GM21423 (cell line): ENCODE data around the gene ADRA2B.
"Not testable (repeated sequence)": the region's sequence is repeated elsewhere in the genome, so short reads cannot be mapped to it uniquely, and the experiment has no call there.

Source experiments
- ATAC-seq: cut with Tn5 transposase; IDR thresholded peaks from one replicate; pipeline ENCODE4 v1.9.1; 2021; ENCODE audit warnings: mild to moderate bottlenecking, moderate library complexity; ENCODE audit not compliant: unreplicated experiment

ADRA2B gene

DNA sequence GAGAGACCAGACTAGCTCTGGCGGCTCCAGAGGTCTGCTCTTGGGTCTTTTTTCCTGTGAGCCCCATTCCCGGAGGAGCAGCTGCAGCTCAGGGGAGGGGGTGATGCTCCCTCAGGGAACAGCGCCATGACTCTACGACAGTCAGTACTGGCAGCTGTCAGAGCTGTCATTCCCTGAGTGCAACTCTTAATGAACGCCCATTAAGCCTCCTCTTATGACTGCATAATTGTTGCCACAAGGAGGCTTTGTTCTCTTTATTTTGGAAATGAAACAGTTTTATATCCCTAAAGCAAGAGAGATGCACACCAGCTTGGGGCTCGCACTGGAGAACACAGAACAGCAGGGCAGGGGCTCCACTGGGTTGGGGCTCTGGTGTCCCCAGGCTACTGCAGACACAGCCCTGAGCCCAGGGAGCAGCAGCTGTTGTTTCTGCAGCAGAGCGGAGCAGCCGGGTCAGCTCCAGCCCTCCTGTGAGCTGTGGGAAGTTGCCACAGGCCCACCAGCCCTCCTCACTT is 44.3 kb downstream of the ADRA2B start:
- ATAC-seq, result not testable (repeated sequence)

DNA sequence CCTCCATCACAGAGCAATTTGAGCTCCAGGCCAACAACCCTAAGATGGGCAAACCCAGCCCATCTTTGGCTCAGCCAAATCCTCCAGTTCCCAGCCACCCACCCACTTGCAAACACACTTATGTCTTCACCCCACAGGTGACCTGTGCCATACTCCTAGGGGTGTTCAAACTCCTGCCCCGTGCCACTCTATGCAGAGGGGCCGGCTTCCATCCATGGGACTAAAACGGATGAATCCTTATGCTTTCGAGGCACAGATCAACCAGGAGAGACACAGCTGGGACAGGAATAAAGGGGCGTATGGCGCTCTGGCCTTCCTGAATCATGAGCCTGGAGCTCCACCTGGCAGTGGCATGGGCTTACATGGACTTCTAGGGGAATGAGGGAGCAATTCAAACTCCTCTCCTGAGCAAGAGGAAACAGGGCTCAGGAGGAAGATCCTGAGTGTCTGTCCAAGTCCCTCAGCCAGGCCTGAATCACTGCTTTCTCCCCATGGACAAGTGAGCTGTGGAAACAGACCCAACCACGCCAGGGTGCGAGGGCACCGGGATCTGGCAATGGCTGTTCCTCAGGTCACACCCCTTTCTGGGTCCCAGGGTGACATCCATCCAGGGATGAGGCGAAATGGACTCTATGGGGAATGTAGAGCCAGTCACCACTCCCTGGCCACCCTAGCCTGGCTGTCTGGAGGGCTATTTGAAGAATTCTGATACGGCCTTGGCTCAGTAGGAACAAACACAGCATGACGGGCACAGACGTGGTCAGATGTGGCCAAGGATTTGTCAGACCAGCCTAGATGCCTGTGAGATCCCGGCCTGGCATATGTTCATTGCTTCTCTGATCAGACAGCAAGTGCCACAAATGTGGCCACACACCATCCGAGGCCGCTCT is 45.0 kb downstream of the ADRA2B start:
- not testable (repeated sequence) for ATAC-seq

DNA sequence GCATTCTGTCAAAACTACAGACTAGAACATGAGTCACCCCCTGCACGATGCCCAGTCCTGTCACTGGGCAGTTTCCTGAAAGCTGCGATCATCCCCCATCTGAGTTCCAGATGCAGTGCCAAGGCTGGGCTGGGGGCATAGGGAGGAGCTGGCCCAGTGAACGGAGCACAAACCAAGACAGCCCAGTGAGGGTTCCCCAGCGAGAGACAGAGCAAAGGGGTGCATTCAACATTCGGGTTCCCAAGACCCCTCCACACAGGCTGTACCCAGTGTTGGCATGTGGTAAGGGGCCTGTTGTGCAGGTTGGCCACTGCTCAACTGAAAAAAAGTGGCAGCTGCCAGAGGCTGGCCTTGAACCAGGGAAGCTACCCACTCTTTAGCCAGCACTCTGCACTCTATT is 46.0 kb downstream of the ADRA2B start:
- not testable (repeated sequence) for ATAC-seq

- ATAC-seq, result not testable (repeated sequence)
Measured at GRCh38 chr2:96069878-96070277, 46.5 kb downstream of the ADRA2B start.

DNA sequence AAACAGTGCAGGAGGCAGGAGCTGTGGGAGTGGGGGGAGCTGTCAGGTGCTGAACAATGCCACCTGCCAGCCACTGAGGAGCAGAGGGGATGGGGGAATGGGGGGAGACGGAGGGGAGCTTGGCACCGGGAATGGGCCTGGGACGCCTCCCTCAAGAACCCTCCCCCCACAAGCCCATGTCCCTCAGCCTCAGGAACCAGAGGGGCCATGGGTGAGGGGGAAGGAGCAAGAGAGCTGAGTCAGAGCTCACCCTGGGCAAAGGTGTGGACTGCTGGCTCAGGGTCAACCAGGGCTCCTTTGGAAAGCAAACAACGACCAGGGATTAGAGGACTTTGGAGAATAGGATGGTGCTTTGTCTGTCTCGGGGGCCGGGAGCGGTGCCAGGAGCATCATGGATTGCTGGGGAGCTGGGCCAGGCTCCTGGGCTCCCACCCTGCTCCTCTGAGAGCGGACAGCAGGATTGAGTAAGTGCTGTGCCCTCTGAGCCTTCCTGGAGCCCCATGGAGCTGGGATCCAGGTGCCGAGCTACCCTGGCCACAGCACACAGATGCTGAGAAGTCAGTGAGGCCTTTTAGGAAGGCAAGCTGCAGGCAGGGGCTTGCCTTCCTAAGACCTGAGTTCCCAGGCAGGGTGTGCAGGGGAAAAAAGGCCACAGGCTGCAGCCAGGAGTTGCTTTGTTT is 48.3 kb downstream of the ADRA2B start:
- not testable (repeated sequence) for ATAC-seq

GRCh38 chr2:96067098-96067660 is 49.2 kb downstream of the ADRA2B start:
- ATAC-seq, result not testable (repeated sequence)

DNA sequence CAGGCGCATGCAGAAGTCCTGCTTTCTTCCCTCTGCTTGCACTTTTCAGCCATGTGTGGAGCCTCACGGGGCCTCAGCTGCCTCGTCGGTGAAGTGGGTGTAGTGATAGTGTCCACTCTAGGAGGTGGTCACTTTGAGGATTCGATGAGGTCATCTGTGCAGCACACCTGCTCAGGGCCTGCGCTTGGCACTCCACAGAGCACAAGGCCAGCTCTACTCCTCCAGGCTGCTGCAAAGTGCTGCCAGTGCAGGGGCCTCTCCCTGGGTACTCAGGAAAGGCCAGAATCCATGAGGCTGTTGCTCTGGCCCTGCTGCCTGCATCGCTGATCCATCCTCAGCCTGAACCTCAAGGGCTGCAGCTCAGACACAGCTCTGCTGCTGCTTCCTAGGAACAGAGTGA is 49.9 kb downstream of the ADRA2B start:
- not testable (repeated sequence) for ATAC-seq

DNA sequence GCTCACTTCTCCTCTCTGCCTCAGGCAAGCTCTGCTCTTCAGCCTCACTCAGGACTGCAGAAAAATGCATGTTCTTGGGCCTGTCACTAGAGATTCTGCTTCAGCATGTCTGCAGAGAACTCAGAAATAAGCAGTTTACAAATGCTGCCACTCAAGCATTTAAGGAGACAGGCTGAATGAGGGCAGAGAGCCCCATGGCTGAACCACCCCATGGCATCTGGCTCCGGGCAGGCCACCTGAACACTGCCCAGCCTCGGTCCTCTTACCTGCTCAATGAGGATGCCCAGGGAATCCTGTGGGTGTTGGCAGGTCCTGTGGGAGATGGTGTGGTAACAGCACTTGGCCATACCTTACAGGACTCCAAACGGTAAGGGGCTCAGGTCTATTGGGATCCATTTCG is 50.4 kb downstream of the ADRA2B start:
- ATAC-seq, result not testable (repeated sequence)

DNA sequence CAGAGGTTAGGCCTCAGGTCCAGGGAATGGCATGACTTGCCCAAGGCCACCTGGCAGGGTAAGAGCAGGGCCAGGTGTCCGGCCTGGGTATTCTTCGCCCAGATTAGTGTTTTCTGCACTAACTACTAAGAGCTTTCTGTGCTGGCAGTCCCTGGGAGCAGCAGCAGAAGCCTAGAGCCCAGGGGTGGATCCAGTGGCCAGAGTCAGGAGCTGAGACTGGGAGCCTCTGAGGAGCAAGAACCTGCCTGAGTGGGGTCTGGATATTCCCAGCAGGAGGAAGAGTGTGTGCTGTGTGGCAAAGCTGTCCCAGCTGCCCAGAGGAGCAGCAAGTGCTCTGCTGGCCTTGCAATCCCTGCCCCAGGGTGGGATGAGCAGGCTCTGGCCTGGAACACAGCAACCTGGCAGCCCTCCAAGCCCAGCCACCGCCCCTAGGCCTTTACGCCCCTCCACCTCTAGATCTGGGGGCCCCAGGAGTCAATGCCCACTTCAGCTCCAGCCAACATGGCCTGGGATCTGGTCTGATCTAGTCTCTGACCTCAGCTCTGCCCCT is 50.9 kb downstream of the ADRA2B start:
- ATAC-seq, result no peak

DNA sequence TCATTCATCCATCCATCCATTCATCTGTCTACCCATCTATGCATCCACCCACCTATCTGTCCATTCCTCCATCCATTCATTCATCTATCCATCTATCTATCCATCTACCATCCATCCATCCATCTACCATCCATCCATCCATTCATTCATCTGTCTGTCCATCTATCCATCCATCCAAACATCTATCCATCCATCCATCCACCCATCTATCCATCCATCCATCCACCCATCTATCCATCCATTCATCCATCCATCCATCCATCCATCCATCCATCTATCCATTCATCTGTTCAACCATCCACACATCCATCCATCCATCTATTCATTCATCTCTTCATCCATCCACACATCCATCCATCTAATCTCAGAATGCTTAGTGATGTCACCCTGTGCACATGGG is 51.6 kb downstream of the ADRA2B start:
- ATAC-seq, result not testable (repeated sequence)

- ATAC-seq, result not testable (repeated sequence)
Measured at GRCh38 chr2:96064047-96064675, 52.2 kb downstream of the ADRA2B start.

GRCh38 chr2:96063116-96063899 is 53.1 kb downstream of the ADRA2B start:
- ATAC-seq, result not testable (repeated sequence)
